Pons (tissue), 1 donor: Measurements from ENCODE around the gene ARFGAP3.

Source experiments
- DNase-seq: peaks from one replicate; pipeline ENCODE4 v3.0.0-alpha.2; 2016; ENCODE audit warnings: low spot score

Gene ARFGAP3

GRCh38 chr22:42819412-42820044 is 37.5 kb downstream of the ARFGAP3 start:
- DNase-seq = no peak

DNA sequence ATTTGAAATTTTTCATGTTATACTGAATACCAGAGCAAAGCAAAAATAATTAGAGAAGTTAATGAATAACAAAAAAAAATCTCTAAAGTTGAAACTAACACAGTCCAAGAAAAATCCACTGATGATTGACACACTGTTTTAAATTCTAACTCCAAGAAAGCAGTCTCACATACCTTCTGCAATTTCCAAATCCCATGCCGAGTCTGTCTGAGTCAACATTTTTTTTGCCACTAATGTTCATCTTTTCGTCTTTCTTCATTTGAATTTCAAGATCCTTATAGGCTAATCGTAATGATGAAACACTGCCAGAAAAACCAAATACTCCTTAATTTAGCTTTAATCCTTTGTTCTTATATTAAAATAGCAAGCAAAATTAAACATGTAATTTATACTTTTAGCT is 39.5 kb downstream of the ARFGAP3 start:
- no peak for DNase-seq

- DNase-seq = no peak
Measured at GRCh38 chr22:42816336-42816735, 40.7 kb downstream of the ARFGAP3 start.

DNA sequence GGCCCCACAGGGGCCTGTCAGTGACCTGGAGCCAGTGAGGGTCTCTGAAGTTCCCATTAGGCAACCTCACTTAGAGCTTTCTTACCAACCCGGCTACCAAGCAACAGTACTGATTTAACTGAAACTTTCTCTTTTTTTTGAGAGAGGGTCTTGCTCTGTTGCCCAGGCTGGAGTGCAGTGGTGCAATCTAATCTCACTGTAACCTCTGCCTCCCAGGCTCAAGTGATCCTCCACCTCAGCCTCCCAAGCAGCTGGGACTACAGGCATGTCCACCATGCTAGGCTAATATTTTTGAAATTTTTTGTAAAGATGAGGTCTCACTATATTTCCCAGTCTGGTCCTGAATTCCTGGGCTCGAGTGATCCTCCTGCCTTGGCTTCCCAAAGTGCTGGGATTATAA is 42.5 kb downstream of the ARFGAP3 start:
- no peak for DNase-seq

DNA sequence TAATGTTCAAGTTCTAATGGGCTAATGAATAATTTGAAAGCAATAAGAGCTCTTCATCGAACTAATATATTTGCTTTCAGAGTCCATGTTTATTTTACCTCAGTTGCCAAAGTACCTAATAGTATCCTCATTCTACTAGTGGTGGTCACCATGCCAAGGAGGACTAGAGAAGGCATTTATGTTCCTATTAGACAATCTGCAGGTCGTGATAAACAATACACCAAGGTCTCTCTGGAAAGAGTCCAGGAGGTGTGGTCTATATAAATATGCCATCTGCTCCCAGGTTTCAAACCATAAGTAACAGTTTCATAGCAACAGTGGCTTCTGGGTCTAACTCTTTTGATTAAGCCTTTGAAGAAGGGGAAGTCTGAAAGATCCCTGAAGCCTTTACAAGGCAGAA is 42.9 kb downstream of the ARFGAP3 start:
- no peak for DNase-seq

DNA sequence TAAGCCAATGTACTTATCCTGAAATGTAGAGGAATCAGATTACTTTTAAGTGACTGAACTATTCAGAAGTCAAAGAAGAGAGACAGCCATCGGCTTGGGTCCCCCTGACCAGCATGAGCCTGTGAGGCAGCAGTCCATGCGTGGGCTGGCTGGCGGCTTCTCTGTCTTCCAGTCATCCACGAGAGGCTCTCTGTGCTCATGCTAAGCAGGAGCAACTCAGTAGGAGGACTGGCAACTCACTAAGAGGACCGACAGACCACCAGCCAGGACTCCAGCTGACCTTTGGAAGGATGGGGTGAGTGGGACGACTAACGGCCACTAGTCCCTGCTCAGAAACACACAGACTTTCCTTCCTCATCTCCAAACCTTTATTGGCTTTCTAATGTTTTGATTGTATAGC is 43.6 kb downstream of the ARFGAP3 start:
- DNase-seq = no peak

DNA sequence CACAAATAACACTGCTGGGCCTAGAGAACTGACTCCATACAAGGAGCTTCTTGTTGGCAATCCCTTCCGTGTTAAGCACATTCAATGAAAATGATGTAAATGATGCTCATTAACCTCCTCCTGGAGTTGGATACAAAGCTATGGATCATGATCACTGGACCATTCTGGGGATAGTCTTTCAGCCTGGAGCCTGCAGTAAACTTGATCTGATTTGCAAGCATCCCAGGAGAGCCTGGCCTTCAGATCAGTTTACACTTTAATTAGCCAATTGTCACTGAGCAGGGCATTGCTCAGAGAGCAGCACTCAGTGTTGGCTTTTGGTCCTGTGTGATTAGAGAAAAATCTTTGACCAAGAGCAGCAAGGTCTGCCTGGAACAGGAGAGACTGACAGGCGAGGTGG is 45.6 kb downstream of the ARFGAP3 start:
- no peak for DNase-seq

- DNase-seq = no peak
Measured at GRCh38 chr22:42808521-42808920, 48.6 kb downstream of the ARFGAP3 start.

GRCh38 chr22:42807185-42807584 is 49.9 kb downstream of the ARFGAP3 start:
- DNase-seq = no peak

GRCh38 chr22:42805998-42806830 is 50.9 kb downstream of the ARFGAP3 start:
- no peak for DNase-seq

GRCh38 chr22:42805016-42805997 is 51.8 kb downstream of the ARFGAP3 start:
- DNase-seq = peak; percentile 45

DNA sequence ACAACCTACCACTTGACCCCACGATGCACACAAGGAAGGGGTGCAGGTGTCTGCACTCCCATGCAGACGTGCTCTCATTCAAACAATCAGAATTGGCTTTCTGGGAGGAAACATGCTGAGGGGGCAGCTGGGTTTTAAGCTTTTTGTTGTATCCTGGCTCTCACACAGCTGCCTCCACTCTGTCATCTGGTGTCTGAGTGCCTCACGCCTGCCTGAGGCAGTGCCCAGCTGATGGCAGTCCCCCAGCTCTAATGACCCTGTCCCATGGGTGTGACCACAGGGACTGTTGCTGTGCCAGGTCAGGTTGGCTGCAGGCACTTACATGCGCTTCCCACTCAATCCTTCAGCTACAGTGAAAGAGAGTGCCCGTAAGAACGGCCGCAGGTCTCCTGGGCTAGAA is 53.7 kb downstream of the ARFGAP3 start:
- DNase-seq = no peak

- no peak for DNase-seq
Measured at GRCh38 chr22:42801252-42802080, 55.6 kb downstream of the ARFGAP3 start.

DNA sequence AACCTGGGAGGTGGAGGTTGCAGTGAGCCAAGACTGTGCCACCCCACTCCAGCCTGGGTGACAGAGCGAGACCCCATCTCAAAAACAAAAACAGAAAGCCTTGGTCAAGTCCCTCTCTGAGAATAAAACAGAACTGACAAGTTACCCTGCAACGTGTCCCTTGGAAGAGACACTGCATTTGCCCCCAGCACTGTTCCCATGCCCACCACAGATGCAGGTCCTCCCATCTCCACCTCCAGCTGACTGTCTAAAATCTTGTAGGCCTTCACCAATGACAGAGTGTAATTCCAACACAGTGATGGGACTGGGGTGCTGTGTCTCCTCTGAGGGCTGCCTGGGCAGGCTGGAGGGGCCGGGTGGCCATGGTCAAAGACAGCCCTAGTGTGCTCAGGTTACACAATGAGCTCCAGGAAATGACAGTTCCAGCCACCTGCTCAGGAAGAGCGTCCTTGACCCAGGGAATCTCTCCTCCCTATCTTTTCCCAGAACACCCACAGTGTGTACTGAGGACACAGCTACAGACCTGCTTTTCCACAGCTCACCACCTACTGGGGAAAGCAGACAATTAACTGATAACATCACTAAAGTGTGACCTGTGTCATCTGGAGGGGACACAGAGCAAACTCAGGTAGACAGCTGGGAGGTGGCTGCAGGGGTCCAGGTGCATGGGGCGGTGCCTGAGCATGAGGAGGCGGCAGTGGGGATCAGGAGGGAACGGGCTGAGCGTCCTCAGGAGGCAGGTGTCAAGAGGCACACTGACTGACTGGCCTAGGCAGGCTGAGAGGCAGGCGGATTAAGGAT is 56.4 kb downstream of the ARFGAP3 start:
- DNase-seq = no peak

- DNase-seq = no peak
Measured at GRCh38 chr22:42799461-42800405, 57.3 kb downstream of the ARFGAP3 start.

- no peak for DNase-seq
Measured at GRCh38 chr22:42799061-42799460, 58.0 kb downstream of the ARFGAP3 start.

DNA sequence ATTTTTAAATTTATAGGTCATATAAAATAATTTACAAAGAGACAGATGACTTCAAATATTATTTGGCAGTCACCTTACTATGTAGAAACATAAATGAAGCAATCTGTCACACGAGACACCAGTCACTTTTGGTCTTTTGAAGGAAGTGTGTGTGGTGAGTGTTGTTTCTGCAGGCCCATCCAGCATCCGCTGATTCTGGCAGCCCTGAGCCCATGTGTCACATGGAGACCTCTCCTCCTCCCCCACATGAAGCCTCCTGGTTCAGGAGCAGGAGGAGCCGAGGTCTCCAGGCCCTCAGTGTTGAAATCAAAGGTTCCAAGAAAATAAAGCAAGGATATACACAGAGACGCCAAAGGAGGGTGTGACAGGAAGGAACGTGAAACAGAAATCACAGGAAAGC is 60.1 kb downstream of the ARFGAP3 start:
- DNase-seq = no peak

DNA sequence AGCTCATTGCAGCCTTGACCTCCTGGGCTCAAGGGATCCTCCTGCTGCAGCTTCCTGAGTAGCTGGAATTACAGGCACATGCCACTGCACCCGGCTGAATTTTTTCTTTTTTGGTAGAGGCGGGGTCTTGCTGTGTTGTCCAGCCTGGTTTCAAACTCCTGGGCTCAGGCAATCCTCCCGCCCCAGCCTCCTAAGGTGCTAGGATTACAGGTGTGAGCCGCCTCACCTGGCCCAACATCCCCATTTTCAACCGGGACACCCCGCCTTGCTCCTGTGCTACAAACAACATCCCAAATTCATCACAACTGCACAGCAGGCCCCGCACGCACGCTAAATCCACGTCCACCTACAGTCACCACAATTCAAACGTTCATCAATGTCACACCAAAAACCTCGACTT is 61.0 kb downstream of the ARFGAP3 start:
- DNase-seq = no peak
